IMR-90 (cell line): ENCODE measurements around the gene TRABD.

Source experiments
- BHLHE40 ChIP-seq: fragments of 150-350 bp; IDR thresholded peaks from 2 replicates; pipeline ENCODE4 v1.6.1; 2016; ENCODE audit warnings: mild to moderate bottlenecking, low read depth, low read length
- CEBPB ChIP-seq: IDR thresholded peaks from 2 replicates; pipeline ENCODE4 v1.6.1; 2012; ENCODE audit warnings: low read depth, low read length, improper control_type of control experiment
- MAFK ChIP-seq: IDR thresholded peaks from 2 replicates; pipeline ENCODE4 v1.6.1; 2012; ENCODE audit warnings: low read depth, low read length, improper control_type of control experiment
- MAZ ChIP-seq: IDR thresholded peaks from 2 replicates; pipeline ENCODE4 v1.6.1; 2012; ENCODE audit warnings: low read depth, mild to moderate bottlenecking, low read length, improper control_type of control experiment, moderate library complexity, borderline replicate concordance
- MXI1 ChIP-seq: IDR thresholded peaks from 2 replicates; pipeline ENCODE4 v1.6.1; 2012; ENCODE audit warnings: low read depth, mild to moderate bottlenecking, low read length, moderate library complexity, borderline replicate concordance
- POLR2A ChIP-seq: IDR thresholded peaks from 2 replicates; pipeline ENCODE4 v1.6.1; 2012; ENCODE audit warnings: mild to moderate bottlenecking, low read depth, low read length
- SMC3 ChIP-seq: fragments of 150-350 bp; IDR thresholded peaks from 2 replicates; pipeline ENCODE4 v1.6.1; 2016; ENCODE audit warnings: low read depth, mild to moderate bottlenecking, antibody characterized with exemption, low read length, moderate library complexity
- TF ChIP-seq, protein P1 (sequence below): conservative IDR thresholded peaks from 2 replicates; pipeline ENCODE4 v1.5.1; 2012; ENCODE audit warnings: mild to moderate bottlenecking, low read depth, low read length, improper control_type of control experiment
- TF ChIP-seq, protein P2 (sequence below): fragments of 150-350 bp; IDR thresholded peaks from 2 replicates; pipeline ENCODE4 v1.6.1; 2016; ENCODE audit warnings: low read depth, mild to moderate bottlenecking, low read length, moderate library complexity, borderline replicate concordance
- TF ChIP-seq, protein P3 (sequence below): fragments of 150-350 bp; IDR thresholded peaks from 2 replicates; pipeline ENCODE4 v1.6.1; 2017; ENCODE audit warnings: mild to moderate bottlenecking, antibody characterized with exemption, low read length, low read depth

DNA sequence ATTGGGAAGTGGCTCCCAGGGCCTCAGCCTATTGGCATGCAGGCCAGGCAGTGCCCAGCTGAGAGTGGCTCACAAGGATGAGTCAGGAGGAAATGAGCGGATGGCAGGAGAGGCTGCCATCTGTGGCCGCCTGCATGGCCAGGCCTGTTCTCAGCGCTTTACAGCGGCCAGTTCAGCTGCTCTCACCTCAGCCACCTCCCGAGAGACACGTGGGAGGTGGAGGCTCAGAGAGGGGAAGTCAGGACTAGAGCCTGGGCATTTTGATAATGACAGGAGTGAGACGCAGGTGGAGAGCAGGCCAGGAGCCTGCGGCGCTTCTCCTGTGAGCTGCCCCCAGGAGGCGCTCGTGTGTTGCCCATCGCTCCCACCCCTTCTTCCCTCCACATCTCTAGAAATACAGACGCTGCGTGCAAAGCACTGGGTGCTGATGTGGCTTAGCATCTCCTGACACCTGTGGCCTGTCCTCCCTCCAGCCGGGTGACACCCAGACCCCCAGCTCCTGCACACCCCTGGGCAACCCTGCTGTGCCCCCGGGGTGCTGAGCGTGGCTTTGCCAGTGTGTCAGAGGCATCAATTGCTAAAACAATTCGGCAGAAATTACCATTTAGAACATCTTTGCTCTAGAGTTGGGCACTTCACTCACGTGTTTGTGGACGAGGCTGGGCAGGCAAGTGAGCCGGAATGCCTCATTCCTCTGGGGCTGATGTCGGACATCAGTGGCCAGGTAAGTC, 36.6 kb upstream of the TRABD start:
- TF ChIP-seq, protein P1, sequence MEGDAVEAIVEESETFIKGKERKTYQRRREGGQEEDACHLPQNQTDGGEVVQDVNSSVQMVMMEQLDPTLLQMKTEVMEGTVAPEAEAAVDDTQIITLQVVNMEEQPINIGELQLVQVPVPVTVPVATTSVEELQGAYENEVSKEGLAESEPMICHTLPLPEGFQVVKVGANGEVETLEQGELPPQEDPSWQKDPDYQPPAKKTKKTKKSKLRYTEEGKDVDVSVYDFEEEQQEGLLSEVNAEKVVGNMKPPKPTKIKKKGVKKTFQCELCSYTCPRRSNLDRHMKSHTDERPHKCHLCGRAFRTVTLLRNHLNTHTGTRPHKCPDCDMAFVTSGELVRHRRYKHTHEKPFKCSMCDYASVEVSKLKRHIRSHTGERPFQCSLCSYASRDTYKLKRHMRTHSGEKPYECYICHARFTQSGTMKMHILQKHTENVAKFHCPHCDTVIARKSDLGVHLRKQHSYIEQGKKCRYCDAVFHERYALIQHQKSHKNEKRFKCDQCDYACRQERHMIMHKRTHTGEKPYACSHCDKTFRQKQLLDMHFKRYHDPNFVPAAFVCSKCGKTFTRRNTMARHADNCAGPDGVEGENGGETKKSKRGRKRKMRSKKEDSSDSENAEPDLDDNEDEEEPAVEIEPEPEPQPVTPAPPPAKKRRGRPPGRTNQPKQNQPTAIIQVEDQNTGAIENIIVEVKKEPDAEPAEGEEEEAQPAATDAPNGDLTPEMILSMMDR, result peak; percentile 57
- TF ChIP-seq MAFK, result no peak
- no peak for TF ChIP-seq POLR2A
- TF ChIP-seq, protein P2, sequence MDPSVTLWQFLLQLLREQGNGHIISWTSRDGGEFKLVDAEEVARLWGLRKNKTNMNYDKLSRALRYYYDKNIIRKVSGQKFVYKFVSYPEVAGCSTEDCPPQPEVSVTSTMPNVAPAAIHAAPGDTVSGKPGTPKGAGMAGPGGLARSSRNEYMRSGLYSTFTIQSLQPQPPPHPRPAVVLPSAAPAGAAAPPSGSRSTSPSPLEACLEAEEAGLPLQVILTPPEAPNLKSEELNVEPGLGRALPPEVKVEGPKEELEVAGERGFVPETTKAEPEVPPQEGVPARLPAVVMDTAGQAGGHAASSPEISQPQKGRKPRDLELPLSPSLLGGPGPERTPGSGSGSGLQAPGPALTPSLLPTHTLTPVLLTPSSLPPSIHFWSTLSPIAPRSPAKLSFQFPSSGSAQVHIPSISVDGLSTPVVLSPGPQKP, result no peak
- no peak for TF ChIP-seq CEBPB
- TF ChIP-seq MAZ, result no peak
- TF ChIP-seq, protein P3, sequence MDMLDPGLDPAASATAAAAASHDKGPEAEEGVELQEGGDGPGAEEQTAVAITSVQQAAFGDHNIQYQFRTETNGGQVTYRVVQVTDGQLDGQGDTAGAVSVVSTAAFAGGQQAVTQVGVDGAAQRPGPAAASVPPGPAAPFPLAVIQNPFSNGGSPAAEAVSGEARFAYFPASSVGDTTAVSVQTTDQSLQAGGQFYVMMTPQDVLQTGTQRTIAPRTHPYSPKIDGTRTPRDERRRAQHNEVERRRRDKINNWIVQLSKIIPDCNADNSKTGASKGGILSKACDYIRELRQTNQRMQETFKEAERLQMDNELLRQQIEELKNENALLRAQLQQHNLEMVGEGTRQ, result no peak
- no peak for TF ChIP-seq MXI1
- TF ChIP-seq BHLHE40, result no peak
- peak; percentile 27; the same call in 1 of the 2 replicates for TF ChIP-seq SMC3
